Astrocyte of the spinal cord (primary cell): Measurements from ENCODE around the gene CD200.

Experiments
- DNase-seq: peaks from one replicate; pipeline ENCODE4 v3.0.0; 2011; ENCODE audit warnings: low read depth, low spot score
- H3K4me3 ChIP-seq: 2 replicates; pipeline ENCODE4 v1.5.1; 2011; ENCODE audit warnings: low read depth, mild to moderate bottlenecking, low read length, moderate library complexity
- in situ Hi-C: cut with HindIII; loops from 2 replicates; pipeline ENCODE4 v1.10.0; 2017; ENCODE audit warnings: low sequenced_read_pairs
- TF ChIP-seq, protein P1 (sequence below): IDR thresholded peaks from 2 replicates; pipeline ENCODE4 v1.5.1; 2012; ENCODE audit warnings: low read depth, mild to moderate bottlenecking, low read length, inconsistent platforms

The CD200 gene, protein sequence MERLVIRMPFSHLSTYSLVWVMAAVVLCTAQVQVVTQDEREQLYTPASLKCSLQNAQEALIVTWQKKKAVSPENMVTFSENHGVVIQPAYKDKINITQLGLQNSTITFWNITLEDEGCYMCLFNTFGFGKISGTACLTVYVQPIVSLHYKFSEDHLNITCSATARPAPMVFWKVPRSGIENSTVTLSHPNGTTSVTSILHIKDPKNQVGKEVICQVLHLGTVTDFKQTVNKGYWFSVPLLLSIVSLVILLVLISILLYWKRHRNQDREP

DNA sequence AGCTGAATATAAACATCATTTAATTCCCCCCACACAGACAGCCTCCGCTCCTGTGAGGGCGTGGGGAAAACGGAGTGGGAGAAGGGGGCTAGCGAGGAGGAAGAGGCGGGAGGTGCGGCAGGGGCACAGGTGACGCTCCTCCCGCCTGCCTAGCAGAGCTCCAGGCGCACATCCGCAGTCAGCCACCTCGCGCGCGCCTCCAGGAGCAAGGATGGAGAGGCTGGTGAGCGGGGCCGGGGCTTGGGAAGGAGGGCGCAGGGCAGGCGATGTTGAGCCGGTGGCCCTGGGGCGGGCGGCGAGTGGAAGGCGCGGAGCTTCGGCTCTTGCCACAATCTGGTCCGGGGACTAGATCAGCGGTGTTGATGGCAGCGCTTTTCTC, at the start of gene CD200:
CD200 (plus strand) TSS at position 155 of the 379 bp plus-strand sequence; CDS start at position 212, 57 bp downstream.
- in situ Hi-C loops, result no loop called here
- TF ChIP-seq, protein P1, sequence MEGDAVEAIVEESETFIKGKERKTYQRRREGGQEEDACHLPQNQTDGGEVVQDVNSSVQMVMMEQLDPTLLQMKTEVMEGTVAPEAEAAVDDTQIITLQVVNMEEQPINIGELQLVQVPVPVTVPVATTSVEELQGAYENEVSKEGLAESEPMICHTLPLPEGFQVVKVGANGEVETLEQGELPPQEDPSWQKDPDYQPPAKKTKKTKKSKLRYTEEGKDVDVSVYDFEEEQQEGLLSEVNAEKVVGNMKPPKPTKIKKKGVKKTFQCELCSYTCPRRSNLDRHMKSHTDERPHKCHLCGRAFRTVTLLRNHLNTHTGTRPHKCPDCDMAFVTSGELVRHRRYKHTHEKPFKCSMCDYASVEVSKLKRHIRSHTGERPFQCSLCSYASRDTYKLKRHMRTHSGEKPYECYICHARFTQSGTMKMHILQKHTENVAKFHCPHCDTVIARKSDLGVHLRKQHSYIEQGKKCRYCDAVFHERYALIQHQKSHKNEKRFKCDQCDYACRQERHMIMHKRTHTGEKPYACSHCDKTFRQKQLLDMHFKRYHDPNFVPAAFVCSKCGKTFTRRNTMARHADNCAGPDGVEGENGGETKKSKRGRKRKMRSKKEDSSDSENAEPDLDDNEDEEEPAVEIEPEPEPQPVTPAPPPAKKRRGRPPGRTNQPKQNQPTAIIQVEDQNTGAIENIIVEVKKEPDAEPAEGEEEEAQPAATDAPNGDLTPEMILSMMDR, result no peak
- H3K4me3 ChIP-seq, result peak within 1 kb of the TSS; percentile 58
- no peak for DNase-seq

DNA sequence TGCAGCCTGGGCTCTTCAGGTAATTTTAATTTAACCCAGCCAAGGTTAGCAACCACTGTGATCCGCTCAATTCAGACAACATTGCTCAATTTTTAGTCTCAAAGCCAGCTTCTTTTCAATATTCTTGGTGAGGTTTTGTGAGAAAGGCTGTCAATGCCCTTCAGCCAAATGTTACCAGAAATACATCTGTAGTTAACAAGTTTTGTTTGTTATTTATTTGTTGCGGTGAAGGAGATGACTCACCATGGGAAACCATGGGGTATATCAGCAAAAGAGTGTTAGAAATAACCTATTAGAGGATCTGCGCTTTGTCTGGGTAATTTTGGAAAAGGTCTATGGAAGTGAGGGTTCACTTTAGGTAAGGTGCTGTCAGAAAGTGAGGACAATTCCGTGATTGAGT, 43.9 kb upstream of the CD200 start:
- no peak overlapping the region for H3K4me3 ChIP-seq
- TF ChIP-seq, protein P1, result no peak
- in situ Hi-C loops, result no loop called here
- DNase-seq, result no peak

DNA sequence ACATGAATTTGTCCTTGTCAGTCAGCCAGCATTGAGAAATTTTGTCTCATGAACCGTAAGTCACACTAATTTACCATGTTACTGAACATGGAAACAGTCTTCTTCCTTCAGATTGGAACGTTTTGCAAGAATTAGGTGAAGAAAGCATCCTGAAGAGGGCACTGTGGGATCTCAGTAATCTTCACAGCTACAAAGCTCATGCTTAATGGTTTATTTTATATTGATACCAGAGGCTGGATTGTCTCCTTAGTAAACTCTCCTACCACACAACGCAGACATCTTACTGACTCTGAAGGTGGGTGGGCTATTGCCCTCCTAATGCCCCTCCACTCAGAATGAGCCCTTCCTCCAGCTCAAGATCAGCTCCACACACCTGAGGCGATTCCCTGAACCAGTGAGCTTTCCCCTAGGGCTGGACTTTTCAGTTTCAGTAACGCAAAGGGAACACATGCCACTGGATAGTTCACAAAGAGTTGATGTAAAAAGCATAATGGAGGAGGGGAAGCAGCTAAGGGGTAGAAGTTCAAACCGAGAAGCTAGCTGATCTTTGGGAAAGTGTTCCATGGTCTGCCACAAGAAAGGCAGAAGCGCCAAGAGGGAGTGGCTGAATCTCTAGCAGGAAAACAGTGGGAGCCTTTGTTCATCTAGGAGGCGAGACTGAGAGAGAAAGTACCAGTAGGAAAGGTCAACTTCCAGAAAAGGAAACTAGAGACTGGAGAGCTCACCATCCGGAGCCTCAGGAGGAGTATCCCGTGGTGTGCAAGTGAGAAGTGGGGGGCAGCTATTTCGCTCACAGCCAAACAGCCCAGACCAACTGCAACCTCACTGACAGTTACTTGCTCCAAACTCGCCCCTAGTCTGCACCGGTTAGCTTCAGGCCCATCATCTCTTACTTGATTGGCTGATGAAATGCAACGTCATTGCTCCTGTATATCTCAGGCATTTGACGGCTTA, 39.3 kb upstream of the CD200 start, which contains the start of gene SLC9C1:
SLC9C1 (minus strand) TSS at position 849 of the 954 bp plus-strand sequence. CDS start 7,425 bp downstream, outside the sequence.
- in situ Hi-C loops, result no loop called here
- TF ChIP-seq, protein P1, result peak; percentile 65
- DNase-seq, result peak; percentile 85
- H3K4me3 ChIP-seq, result peak within 1 kb of the TSS; percentile 45

DNA sequence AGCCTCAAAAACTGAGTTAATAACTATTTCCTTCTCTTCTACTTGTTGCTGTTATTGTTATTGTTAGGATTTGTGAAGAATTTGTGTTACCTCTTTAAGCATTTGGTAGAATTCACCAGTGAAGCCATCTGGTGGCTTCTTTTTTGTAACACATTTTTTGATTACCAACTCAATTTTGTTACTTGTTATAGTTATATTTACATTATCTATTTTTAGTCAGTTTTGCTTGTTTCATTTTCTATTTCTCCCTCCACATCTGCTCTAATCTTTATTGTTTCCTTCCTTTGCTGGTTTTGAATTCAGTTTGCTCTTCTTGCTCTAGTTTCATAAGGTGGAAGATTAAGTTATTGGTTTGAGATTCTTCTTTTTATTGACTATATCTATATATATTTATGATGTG, 35.2 kb upstream of the CD200 start:
- H3K4me3 ChIP-seq, result no peak overlapping the region
- no peak for DNase-seq
- in situ Hi-C loops, result no loop called here
- TF ChIP-seq, protein P1, result no peak

DNA sequence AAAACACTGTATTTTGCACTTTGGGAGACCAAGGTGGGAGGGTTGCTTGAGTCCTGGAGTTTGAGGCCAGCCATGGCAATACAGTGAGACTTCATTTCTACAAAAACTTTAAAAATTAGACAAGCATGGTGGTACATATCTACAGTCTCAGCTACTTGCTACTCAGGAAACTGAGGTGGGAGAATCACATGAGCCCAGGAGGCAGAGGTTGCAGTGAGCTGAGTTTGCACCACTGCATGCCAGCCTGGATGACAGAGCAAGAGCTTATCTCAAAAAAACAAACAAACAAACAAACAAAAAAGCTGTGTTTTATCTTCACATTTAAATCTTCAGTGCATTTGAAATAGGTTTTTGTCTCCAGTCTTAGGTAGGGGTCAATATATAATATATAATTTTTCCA, 34.2 kb upstream of the CD200 start:
- in situ Hi-C loops, result no loop called here
- TF ChIP-seq, protein P1, result no peak
- DNase-seq, result no peak
- no peak overlapping the region for H3K4me3 ChIP-seq

DNA sequence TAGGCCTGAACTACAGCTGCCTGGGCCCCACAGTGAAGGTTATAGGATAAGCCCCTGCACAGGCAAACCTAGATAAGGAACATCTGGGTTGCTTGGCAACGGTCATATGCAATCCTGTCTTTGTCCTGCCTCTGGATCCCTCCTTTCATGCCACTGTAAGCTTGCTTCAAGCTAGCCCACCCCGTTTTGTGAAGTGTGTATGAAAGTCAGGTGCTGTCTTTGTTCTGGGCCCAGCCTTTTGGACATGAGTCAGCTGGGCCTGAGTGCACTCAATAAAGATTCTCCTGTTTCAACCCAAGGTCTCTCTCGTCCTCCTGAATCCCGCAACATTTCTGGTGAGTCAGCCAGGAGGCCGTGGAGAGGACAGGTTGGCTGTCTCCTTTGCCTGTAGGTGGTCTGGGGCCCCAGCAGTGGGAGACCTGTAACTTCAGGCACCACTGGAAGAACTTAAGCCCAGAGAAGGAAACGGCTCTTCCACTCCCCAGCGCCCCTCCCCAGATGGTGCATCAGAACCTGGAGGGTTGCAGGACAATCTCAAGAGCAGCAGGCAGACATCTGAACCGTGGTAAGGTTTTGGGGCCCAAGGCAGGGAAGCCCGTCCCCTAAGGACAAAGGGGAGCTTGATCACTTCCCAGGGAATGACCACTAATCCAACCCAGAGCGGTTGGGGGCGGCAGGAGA, 30.7 kb upstream of the CD200 start:
- in situ Hi-C loops, result no loop called here
- no peak overlapping the region for H3K4me3 ChIP-seq
- no peak for DNase-seq
- TF ChIP-seq, protein P1, result no peak
